ENCODE results near the gene NR2C1. TPM values are rescaled to one million over a fixed set of nuclear protein-coding genes. Genes with fewer than 3 reads are reported as not detected.

NR2C1 gene
- total RNA-seq, result 26.1 and 27.3 TPM in 2 replicates

DNA sequence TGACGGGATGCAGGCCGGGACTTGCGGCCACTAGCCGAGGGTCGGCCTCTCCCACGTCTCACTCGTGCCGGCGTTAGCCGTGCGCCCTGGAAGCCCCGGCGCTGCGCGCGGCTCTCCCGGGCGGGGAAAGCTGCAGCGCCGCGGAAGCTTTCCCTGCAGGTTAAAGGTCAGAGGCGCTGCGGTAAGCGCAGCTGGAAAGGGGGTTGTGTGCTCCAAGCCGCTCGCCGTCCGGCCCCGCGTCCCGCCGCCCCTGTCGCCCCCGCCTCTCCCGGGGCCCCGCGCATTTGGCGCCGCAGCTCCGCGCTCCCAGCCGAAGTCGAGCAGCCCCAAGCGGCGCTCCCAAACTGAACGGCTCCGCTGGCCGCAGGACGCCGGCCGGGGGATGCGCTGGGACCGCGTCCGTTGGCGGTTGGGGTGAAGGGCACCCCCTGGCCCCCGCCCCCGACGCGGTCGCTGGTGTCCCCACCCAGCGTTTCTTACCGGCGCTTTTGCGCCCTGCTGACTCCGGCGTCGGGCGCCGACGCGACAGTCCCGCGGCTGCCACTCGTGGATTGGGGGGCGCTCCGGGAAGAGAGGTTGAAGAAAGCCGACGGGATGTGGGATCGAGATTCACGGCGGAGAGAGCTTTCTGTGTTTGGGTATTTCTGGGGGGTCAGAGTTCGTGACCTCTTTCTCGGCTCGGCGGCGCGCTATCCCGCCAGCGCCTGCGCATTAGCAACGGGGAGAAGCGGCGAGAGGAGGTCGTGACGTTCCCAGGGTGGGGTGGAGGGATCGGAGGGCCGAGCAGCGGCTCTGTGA, at the start of gene NR2C1:
NR2C1 (minus strand) TSS at position 719 of the 798 bp plus-strand sequence. CDS start 6,234 bp downstream, outside the sequence.
- peaks cover 12% of the 10 kb centered on the region for H3K36me3 Mint-ChIP-seq (ENCODE audit: low read depth)
- DNase-seq (ENCODE audit: low spot score), result peak; percentile 90
- H3K4me3 Mint-ChIP-seq, result peak within 1 kb of the TSS; percentile 93
- intact Hi-C loops (cut with micrococcal nuclease), result loop anchor here (1.0 to 5.0 kb wide), 8 partner anchors 30 to 785 kb away; partner anchors contain the start of genes FGD6, METAP2, NDUFA12 and SNRPF
- peaks cover 7% of the 10 kb centered on the region for H3K27me3 Mint-ChIP-seq (ENCODE audit: insufficient read depth)
- H3K9me3 Mint-ChIP-seq, result no peaks in the 10 kb centered on the region
- peaks cover 16% of the 10 kb centered on the region for H3K4me1 Mint-ChIP-seq (ENCODE audit: low read depth)
- H3K27ac Mint-ChIP-seq, result peak within 1 kb of the TSS; percentile 92

DNA sequence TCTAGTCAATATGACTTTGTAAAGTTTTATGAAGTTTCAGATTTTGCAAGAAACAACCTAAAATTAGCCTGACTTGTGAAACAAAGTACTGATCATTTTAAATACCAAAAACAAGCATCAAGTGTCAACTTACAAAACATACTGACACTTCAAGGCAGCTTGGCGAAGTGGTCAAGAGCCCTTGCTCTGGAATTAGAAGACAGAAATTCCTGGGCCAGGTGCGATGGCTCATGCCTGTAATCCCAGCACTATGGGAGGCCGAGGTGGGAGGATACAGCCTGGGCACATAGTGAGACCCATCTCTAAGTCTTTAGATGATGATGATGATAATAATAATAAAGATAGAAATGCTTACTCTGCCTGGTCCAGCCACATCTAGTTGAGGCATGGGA, 45.4 kb upstream of the NR2C1 start:
- no peak for DNase-seq (ENCODE audit: low spot score)
- H3K4me3 Mint-ChIP-seq, result no peak overlapping the region
- no peaks in the 10 kb centered on the region for H3K9me3 Mint-ChIP-seq
- H3K4me1 Mint-ChIP-seq (ENCODE audit: low read depth), result no peaks in the 10 kb centered on the region
- H3K36me3 Mint-ChIP-seq (ENCODE audit: low read depth), result no peaks in the 10 kb centered on the region
- H3K27me3 Mint-ChIP-seq (ENCODE audit: insufficient read depth), result no peaks in the 10 kb centered on the region
- intact Hi-C loops (cut with micrococcal nuclease), result no loop called here
- H3K27ac Mint-ChIP-seq, result no peak overlapping the region

DNA sequence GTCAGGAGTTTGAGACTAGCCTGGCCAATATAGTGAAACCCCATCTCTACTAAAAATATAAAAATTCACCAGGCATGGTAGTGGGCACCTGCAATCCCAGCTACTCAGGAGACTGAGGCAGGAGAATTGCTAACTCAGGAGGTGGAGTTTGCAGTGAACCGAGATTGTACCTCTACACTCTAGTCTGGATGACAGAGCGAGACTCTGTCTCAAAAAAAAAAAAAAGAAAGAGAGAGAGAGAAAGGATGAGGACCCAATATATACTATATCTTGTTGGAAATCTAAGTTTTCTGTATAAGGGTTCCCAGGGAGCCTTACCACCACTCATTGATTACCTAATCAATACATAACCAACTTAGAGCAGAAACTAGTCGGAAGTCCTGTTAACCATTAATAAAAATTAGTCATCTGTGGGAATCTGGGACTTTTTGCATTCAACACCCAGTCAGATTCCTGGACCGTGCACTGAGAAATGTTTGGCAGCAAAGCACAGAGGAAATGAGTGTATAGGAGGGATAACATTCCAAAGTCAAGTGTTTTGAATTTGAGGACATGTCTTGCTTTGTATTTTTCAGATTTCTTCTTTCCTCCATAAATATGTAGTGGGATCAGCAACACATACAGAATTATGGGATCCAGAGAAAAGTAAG, 44.8 kb upstream of the NR2C1 start:
- Mint-ChIP-seq H3K4me3 (no peak overlapping the region), H3K9me3 (no peaks in the 10 kb centered on the region)
- intact Hi-C loops (cut with micrococcal nuclease), result no loop called here

DNA sequence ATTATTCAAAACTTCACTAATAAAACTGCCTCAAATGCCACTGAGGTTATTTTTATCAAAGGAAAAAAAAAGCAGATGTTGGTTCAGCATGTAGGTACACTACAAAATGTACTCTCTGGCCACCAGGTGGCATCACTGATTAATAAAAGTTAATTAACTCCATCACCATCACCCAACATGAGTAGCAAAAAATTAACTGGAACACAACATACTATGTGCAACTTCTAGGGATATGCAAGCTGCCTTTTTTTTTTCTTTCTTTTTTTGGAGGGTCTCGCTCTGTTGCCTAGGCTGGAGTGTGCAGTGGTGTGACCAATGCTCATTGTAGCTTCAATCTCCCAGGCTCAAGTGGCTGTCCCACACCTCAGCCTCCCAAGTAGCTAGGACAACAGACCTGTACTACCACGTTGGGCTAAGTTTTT, 43.8 kb upstream of the NR2C1 start:
- H3K36me3 Mint-ChIP-seq (ENCODE audit: low read depth), result no peaks in the 10 kb centered on the region
- no peaks in the 10 kb centered on the region for H3K4me1 Mint-ChIP-seq (ENCODE audit: low read depth)
- no peak overlapping the region for H3K4me3 Mint-ChIP-seq
- peak; percentile 26 for DNase-seq (ENCODE audit: low spot score)
- H3K27ac Mint-ChIP-seq, result no peak overlapping the region
- intact Hi-C loops (cut with micrococcal nuclease), result loop anchor here (1.0 to 2.0 kb wide), 5 partner anchors 100 to 1400 kb away; partner anchors contain the start of genes FGD6, METAP2 and VEZT
- H3K9me3 Mint-ChIP-seq, result no peaks in the 10 kb centered on the region
- H3K27me3 Mint-ChIP-seq (ENCODE audit: insufficient read depth), result no peaks in the 10 kb centered on the region

More for the DNA sequence above, 44.8 kb upstream of the NR2C1 start:
- Mint-ChIP-seq H3K27me3 (ENCODE audit: insufficient read depth) (no peaks in the 10 kb centered on the region), H3K4me1 (ENCODE audit: low read depth) (no peaks in the 10 kb centered on the region), H3K36me3 (ENCODE audit: low read depth) (no peaks in the 10 kb centered on the region), H3K27ac (no peak overlapping the region)
- no peak for DNase-seq (ENCODE audit: low spot score)

DNA sequence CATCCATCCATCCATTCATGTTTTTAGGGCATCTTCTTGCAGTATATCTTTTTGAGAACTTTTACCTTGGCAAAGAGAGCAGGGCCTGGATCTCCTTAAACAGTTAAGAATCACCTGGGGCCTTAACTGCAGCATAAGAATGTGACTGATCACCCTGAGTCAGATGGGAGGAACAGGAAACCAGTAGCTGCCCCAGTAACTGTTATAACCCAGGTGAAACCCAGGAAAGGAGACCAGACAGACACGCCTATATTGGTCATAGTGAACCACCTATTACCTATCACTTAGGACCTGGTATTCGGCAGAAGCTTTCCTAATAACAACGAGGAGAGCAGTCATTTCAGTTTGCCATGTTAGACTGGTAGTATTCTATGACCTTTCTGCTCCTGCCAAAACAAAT, 43.4 kb upstream of the NR2C1 start:
- no peak for DNase-seq (ENCODE audit: low spot score)
- H3K4me3 Mint-ChIP-seq, result no peak overlapping the region
- no peaks in the 10 kb centered on the region for H3K36me3 Mint-ChIP-seq (ENCODE audit: low read depth)
- no peaks in the 10 kb centered on the region for H3K9me3 Mint-ChIP-seq
- H3K27ac Mint-ChIP-seq, result no peak overlapping the region
- H3K4me1 Mint-ChIP-seq (ENCODE audit: low read depth), result no peaks in the 10 kb centered on the region
- intact Hi-C loops (cut with micrococcal nuclease), result loop anchor here (1.0 to 2.0 kb wide), 5 partner anchors 101 to 1400 kb away; partner anchors contain the start of genes FGD6, METAP2 and VEZT
- H3K27me3 Mint-ChIP-seq (ENCODE audit: insufficient read depth), result no peaks in the 10 kb centered on the region

DNA sequence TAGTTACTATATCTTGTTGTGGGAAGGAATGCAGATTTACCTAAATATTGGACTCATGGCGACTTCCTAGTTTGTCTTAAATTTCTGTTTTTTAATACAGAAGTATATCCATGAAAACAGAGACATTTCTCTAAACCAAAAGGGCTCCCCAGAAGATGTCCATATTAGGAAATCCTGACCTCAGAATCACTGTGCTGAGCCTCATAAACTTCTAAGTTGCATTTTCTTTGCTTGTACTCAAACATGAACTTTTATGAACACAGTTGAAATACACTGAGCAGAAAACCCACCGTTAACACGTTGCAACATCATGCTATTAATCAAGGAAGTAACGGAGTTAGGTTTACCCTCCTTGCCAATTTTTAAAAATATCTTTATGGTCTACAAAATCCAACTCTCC, 42.9 kb upstream of the NR2C1 start:
- Mint-ChIP-seq H3K4me3 (no peak overlapping the region), H3K27me3 (ENCODE audit: insufficient read depth) (no peaks in the 10 kb centered on the region), H3K36me3 (ENCODE audit: low read depth) (no peaks in the 10 kb centered on the region), H3K4me1 (ENCODE audit: low read depth) (no peaks in the 10 kb centered on the region), H3K9me3 (no peaks in the 10 kb centered on the region), H3K27ac (no peak overlapping the region)
- intact Hi-C loops (cut with micrococcal nuclease), result loop anchor here (2.0 kb wide), 1 partner anchor 1400 kb away; no protein-coding TSS in a partner anchor
- no peak for DNase-seq (ENCODE audit: low spot score)

DNA sequence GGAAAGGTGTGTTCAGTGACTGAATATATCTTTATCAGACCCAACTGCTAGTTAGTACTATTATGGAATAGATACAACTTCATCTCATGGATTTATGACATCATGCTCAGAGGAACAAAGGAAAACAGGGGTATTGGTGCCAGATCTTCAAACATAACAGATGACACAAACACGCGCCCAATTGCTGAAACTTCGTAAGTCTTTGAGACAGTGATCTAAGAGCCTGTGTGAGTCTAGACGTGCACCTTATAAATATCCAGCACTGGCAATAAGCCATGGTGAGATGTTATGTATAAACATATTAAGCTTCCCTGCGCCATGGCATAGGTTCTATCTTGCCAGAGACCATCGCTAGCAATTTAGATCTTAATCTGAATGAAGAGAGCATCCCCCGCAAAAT, 42.2 kb upstream of the NR2C1 start:
- Mint-ChIP-seq H3K4me3 (no peak overlapping the region), H3K4me1 (ENCODE audit: low read depth) (no peaks in the 10 kb centered on the region), H3K9me3 (no peaks in the 10 kb centered on the region), H3K27me3 (ENCODE audit: insufficient read depth) (no peaks in the 10 kb centered on the region), H3K27ac (no peak overlapping the region), H3K36me3 (ENCODE audit: low read depth) (no peaks in the 10 kb centered on the region)
- no peak for DNase-seq (ENCODE audit: low spot score)
- intact Hi-C loops (cut with micrococcal nuclease), result loop anchor here (2.0 kb wide), 1 partner anchor 1401 kb away; no protein-coding TSS in a partner anchor

DNA sequence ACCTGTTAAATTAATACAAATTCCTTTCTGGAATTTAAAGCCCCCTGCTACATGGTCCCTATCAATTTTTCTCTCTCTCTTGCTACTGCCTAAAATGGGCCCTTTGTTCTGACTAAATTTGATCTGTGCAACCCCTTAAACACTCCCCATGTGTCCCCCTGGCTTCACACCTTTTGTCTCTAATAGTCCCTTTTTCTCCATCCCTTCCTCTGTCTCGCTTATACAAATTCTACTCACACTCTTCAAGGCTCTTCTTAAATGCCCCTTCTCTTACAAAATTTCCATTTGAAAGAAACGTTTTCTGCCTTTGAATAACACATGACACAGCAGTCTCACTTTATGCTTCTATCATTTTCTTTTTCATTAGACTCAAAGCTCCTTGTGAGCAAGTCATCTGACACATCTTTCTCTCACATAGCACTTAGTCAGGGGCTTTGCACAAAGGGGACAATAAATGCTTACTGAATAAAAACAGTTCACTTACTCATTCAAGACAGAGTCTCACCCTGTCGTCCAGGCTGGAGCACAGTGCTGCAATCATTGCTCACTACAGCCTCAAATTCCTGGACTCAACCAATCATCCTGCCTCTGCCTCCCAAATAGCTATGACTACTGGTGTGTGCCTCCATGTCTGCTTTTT, 41.5 kb upstream of the NR2C1 start:
- no peak overlapping the region for H3K4me3 Mint-ChIP-seq

DNA sequence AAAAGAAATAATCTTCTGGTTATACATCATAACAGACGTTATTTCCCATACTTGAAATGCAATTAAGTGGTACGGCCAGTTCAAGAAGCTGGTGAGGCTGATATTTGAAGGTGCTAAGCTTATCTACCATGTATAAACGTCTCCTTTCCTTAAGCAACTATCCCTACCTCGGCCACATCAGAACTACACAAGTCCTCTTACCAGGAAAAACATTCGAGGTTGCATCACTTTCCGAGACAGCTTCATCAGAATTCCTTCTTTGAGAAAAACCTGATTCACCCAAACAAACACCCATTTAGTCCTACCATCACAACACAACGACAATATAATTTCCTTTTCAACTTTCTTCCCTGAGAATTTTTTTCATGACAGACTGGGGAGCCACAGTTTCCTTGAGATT, 33.9 kb upstream of the NR2C1 start:
- Mint-ChIP-seq H3K36me3 (ENCODE audit: low read depth) (no peaks in the 10 kb centered on the region), H3K27me3 (ENCODE audit: insufficient read depth) (no peaks in the 10 kb centered on the region), H3K27ac (no peak overlapping the region), H3K4me1 (ENCODE audit: low read depth) (peaks cover 10% of the 10 kb centered on the region), H3K4me3 (no peak overlapping the region), H3K9me3 (no peaks in the 10 kb centered on the region)
- DNase-seq (ENCODE audit: low spot score), result no peak
- intact Hi-C loops (cut with micrococcal nuclease), result no loop called here

More for the DNA sequence above, 41.5 kb upstream of the NR2C1 start:
- no peaks in the 10 kb centered on the region for H3K4me1 Mint-ChIP-seq (ENCODE audit: low read depth)
- no peaks in the 10 kb centered on the region for H3K36me3 Mint-ChIP-seq (ENCODE audit: low read depth)
- no peak for DNase-seq (ENCODE audit: low spot score)
- H3K27me3 Mint-ChIP-seq (ENCODE audit: insufficient read depth), result no peaks in the 10 kb centered on the region
- intact Hi-C loops (cut with micrococcal nuclease), result no loop called here
- H3K9me3 Mint-ChIP-seq, result no peaks in the 10 kb centered on the region
- no peak overlapping the region for H3K27ac Mint-ChIP-seq

DNA sequence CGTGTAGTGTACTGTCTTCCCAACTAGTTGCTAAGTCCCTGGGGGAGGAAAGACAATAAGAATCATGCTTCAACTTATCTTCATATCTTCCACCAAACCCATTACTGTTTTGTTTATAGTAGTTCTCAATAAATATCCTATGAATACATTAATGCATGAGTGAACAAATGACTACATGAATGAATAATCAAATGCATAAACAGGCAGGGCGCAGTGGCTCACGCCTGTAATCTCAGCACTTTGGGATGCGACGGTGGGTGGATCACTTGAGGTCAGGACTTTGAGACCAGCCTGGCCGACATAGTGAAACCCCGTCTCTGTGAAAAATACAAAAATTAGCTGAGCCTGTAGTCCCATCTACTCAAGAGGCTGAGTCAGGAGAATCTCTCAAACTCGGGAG, 32.1 kb upstream of the NR2C1 start:
- Mint-ChIP-seq H3K27ac (no peak overlapping the region), H3K9me3 (no peaks in the 10 kb centered on the region), H3K4me3 (no peak overlapping the region), H3K36me3 (ENCODE audit: low read depth) (no peaks in the 10 kb centered on the region), H3K27me3 (ENCODE audit: insufficient read depth) (no peaks in the 10 kb centered on the region), H3K4me1 (ENCODE audit: low read depth) (peaks cover 10% of the 10 kb centered on the region)
- intact Hi-C loops (cut with micrococcal nuclease), result no loop called here
- no peak for DNase-seq (ENCODE audit: low spot score)

DNA sequence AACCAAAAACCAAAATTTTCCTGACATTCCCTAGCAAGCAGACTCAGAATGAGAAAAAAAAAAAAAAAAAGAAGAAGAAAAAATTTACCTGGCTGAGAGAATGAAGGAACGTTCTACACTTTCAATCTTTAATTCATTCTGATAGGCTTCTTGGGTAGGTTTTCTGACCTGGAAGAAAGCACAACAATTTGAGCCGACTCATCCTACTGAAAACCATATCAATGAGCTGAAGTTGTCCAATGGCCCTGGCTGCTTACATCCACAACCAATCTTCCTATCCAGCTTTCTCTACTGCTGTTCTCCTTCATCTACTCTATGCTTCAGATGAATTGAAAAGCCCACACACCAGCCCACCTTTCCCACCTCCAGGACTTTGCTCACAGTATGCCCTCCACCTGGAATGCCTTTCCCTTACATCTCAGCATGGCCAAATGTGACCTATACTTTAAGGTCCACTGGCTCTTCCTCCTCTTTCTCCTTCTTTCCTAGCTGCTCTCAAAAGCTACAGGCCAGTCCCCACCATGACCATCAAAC, 31.6 kb upstream of the NR2C1 start:
- no peaks in the 10 kb centered on the region for H3K27me3 Mint-ChIP-seq (ENCODE audit: insufficient read depth)
- H3K27ac Mint-ChIP-seq, result peak overlapping the region; percentile 5
- H3K4me1 Mint-ChIP-seq (ENCODE audit: low read depth), result peaks cover 10% of the 10 kb centered on the region
- intact Hi-C loops (cut with micrococcal nuclease), result loop anchor here (5.0 kb wide), 1 partner anchor 752 kb away; the partner anchor contains the start of gene SNRPF
- no peaks in the 10 kb centered on the region for H3K36me3 Mint-ChIP-seq (ENCODE audit: low read depth)
- H3K9me3 Mint-ChIP-seq, result no peaks in the 10 kb centered on the region
- H3K4me3 Mint-ChIP-seq, result no peak overlapping the region
- DNase-seq (ENCODE audit: low spot score), result no peak

DNA sequence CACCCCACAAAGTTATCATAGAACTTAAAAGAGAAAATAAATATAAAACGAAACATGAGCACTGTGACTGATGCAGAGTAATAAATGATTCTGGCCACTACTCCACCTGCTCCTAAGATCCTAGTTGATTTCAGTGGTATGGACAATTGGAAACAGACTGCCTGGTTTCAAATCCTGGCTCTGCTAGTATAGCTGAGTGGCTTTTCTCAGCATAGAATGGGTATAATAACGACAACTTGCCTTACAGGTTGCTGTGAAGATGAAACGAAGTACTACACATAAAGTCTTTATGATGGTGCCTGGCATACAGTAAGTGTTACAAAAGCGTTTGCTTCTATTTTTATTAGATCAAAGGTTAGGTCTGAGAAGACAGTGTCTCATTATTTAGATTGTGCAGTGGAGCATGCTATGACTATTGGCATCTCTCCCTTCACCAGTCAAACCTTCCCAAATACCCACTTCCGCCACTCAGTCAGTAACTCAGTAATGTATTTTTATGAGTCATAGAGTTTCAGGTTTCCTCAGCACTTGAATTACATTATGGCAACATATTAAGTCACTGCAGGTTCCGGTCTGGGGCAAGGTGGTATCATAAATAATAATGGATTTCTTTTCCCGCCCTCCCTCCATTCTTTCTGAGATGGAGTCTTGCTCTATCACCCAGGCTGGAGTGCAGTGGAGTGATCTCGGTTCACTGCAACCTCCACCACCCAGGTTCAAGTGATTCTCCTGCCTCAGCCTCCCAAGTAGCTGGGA, 29.7 kb upstream of the NR2C1 start:
- Mint-ChIP-seq H3K27me3 (ENCODE audit: insufficient read depth) (no peaks in the 10 kb centered on the region), H3K4me3 (no peak overlapping the region), H3K36me3 (ENCODE audit: low read depth) (no peaks in the 10 kb centered on the region), H3K27ac (peak overlapping the region; percentile 20), H3K9me3 (no peaks in the 10 kb centered on the region), H3K4me1 (ENCODE audit: low read depth) (peaks cover 10% of the 10 kb centered on the region)
- intact Hi-C loops (cut with micrococcal nuclease), result loop anchor here (1.0 to 5.0 kb wide), 6 partner anchors 30 to 754 kb away; partner anchors contain the start of genes FGD6, METAP2, NR2C1 and SNRPF
- DNase-seq (ENCODE audit: low spot score), result peak; percentile 39
